OCI-LY3 (cell line): ENCODE measurements around the gene RENBP.

Source experiments
- H2AFZ ChIP-seq: fragments of 200-600, 300-600 bp; shearing (Covaris generic); 2 replicates; pipeline ENCODE4 v1.6.0; 2014; ENCODE audit warnings: antibody characterized with exemption, low read depth, low read length
- H3K27ac ChIP-seq: fragments of 200-600, 300-600 bp; sonication (generic); 2 replicates; pipeline ENCODE4 v1.5.1; 2014; ENCODE audit warnings: mild to moderate bottlenecking, low read length, moderate library complexity, mixed read lengths
- H3K27me3 ChIP-seq: fragments of 200-600, 300-600 bp; sonication (generic); 2 replicates; pipeline ENCODE4 v1.6.1; 2014; ENCODE audit warnings: low read depth, low read length, mixed read lengths
- H3K36me3 ChIP-seq: fragments of 200-600, 300-600 bp; sonication (generic); replicated peaks from 2 replicates; pipeline ENCODE3; 2014; ENCODE audit warnings: low read depth, low read length, mixed read lengths
- H3K4me1 ChIP-seq: fragments of 300-600, 200-600 bp; sonication (generic); 2 replicates; pipeline ENCODE4 v1.6.1; 2014; ENCODE audit warnings: low read length, mixed read lengths
- H3K4me2 ChIP-seq: fragments of 200-600, 300-600 bp; sonication (generic); 2 replicates; pipeline ENCODE4 v1.6.1; 2014; ENCODE audit warnings: low read length, mixed read lengths
- H3K4me3 ChIP-seq: fragments of 300-600, 200-600 bp; sonication (generic); 2 replicates; pipeline ENCODE4 v1.5.1; 2014; ENCODE audit warnings: antibody characterized with exemption, mild to moderate bottlenecking, low read length, moderate library complexity
- H3K79me2 ChIP-seq: fragments of 300-600, 200-600 bp; shearing (Covaris generic); 2 replicates; pipeline ENCODE4 v1.6.1; 2014; ENCODE audit warnings: mild to moderate bottlenecking, low read length, mixed read lengths
- H3K9ac ChIP-seq: fragments of 300-600, 200-600 bp; shearing (Covaris generic); 2 replicates; pipeline ENCODE4 v1.6.0; 2014; ENCODE audit warnings: mild to moderate bottlenecking, low read length, moderate library complexity
- H3K9me3 ChIP-seq: fragments of 200-600, 300-600 bp; shearing (Covaris generic); 2 replicates; pipeline ENCODE4 v1.6.1; 2014; ENCODE audit warnings: low read length, mixed read lengths; ENCODE audit not compliant: insufficient read depth
- H4K20me1 ChIP-seq: fragments of 200-600, 300-600 bp; sonication (generic); 2 replicates; pipeline ENCODE4 v1.6.1; 2016; ENCODE audit warnings: low read length, mixed read lengths; ENCODE audit not compliant: insufficient read depth
- CTCF ChIP-seq: fragments of 200-600, 300-600 bp; sonication (generic); IDR thresholded peaks from 2 replicates; pipeline ENCODE4 v1.5.1; 2014; ENCODE audit warnings: antibody characterized with exemption, low read length, low read depth
- EZH2phosphoT487 ChIP-seq: fragments of 200-600 bp; shearing (Covaris generic); IDR thresholded peaks from 2 replicates; pipeline ENCODE4 v1.6.1; 2018; ENCODE audit warnings: antibody characterized with exemption, mixed run types, low read depth

Gene RENBP

DNA sequence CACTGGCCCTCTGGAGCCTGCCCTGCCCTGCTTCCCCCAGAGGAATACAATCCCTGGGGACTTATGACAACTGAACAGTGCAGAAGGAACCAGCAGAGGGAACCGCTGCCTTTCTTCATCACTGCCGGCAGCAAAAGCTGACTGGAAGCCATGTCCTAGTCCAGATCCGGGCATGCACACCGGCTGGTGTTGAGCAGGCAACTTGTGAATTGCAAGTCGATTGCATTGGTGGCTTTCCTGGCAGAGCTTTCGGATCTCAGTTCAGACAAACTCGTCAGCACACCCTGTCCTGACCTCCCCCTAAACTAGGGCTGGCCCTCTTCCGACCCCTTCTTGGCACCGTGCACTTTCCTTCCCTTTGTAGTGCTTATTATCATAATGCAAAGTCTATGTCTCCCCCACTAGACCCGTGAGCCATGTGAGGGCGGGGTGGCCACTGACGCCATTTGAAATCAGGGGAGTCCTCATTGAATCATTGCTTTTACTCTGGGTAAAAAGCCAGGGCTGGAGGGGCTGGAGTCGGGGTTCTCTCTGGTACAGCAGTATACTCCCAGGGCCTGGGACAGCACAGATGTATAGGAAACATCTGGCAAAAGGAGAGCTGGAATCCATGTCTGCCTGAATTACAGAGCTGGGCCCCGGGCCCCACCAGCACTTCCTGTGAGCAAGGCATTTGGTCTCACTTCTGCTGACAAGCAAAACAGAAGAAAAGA lies 20.1 kb downstream of the RENBP start:
- Histone ChIP-seq H3K4me3 (peak overlapping the region; percentile 100), H3K4me1 (peaks cover 28% of the 10 kb centered on the region), H3K9me3 (no peaks in the 10 kb centered on the region), H2AFZ (no peak overlapping the region), H3K27ac (peak overlapping the region; percentile 100), H3K9ac (peak overlapping the region; percentile 100), H4K20me1 (peaks cover 31% of the 10 kb centered on the region), H3K79me2 (peaks cover 72% of the 10 kb centered on the region), H3K36me3 (peaks cover 44% of the 10 kb centered on the region), H3K4me2 (peak overlapping the region; percentile 100), H3K27me3 (no peaks in the 10 kb centered on the region)
- peak; percentile 24 for TF ChIP-seq CTCF
- no peak for TF ChIP-seq EZH2phosphoT487

- Histone ChIP-seq H3K4me3 (no peak overlapping the region), H3K9ac (no peak overlapping the region), H3K27ac (no peak overlapping the region), H3K36me3 (peaks cover 44% of the 10 kb centered on the region), H3K9me3 (no peaks in the 10 kb centered on the region), H2AFZ (no peak overlapping the region), H3K27me3 (no peaks in the 10 kb centered on the region), H3K79me2 (peaks cover 69% of the 10 kb centered on the region), H3K4me2 (peak overlapping the region; percentile 100), H4K20me1 (peaks cover 31% of the 10 kb centered on the region), H3K4me1 (peaks cover 23% of the 10 kb centered on the region)
- no peak for TF ChIP-seq EZH2phosphoT487
- peak; percentile 19; the same call in 1 of the 2 replicates for TF ChIP-seq CTCF
Observed at GRCh38 chrX:153922932-153923857, 21.2 kb downstream of the RENBP start.

GRCh38 chrX:153921511-153922446 lies 22.7 kb downstream of the RENBP start:
- no peak overlapping the region for H3K27ac ChIP-seq
- peaks cover 62% of the 10 kb centered on the region for H3K79me2 ChIP-seq
- H2AFZ ChIP-seq: no peak overlapping the region
- peaks cover 47% of the 10 kb centered on the region for H3K36me3 ChIP-seq
- no peaks in the 10 kb centered on the region for H3K27me3 ChIP-seq
- no peak overlapping the region for H3K4me2 ChIP-seq
- no peak overlapping the region for H3K9ac ChIP-seq
- peaks cover 23% of the 10 kb centered on the region for H3K4me1 ChIP-seq
- TF ChIP-seq EZH2phosphoT487 (no peak), CTCF (no peak)
- peaks cover 31% of the 10 kb centered on the region for H4K20me1 ChIP-seq
- H3K9me3 ChIP-seq: no peaks in the 10 kb centered on the region
- H3K4me3 ChIP-seq: no peak overlapping the region
